ENCODE results near the gene CSTPP1. TPM values are rescaled to one million over a fixed set of nuclear protein-coding genes. Genes with fewer than 3 reads are reported as not detected.
A peak's percentile ranks its signal among the peaks of the same experiment; 100 is the strongest.

CSTPP1 gene
- total and polyA plus RNA-seq, 2 of the 4 experiments (the other 2 are of a cell fraction): 22.0 to 35.7 TPM

GRCh38 chr11:46901156-46901555 is 35.4 kb upstream of the CSTPP1 start:
- Histone ChIP-seq H2AK9ac (replicated peaks; ENCODE audit: low read depth, low read length, poor library complexity) (no peak overlapping the region), H2AFZ (replicated peaks; ENCODE audit: low read length, poor library complexity) (no peak overlapping the region), H4K91ac (ENCODE audit: insufficient read depth, low read depth, low read length) (no peak overlapping the region), H4K8ac (ENCODE audit: low read depth in 2 of 2, low read length in 2 of 2) (no peak overlapping the region), H2AK5ac (ENCODE audit: low read depth, low read length) (no peak overlapping the region), H3K23ac (ENCODE audit: low read depth, low read length) (no peak overlapping the region), H3K9me3 (ENCODE audit: control insufficient read depth, insufficient read depth, low read length) (no peaks in the 10 kb centered on the region), H2BK15ac (ENCODE audit: low read depth, low read length) (no peak overlapping the region), H3K56ac (ENCODE audit: extremely low read depth, insufficient read depth, low read length) (no peak overlapping the region), H3K14ac (replicated peaks; ENCODE audit: low read depth, low read length) (no peak overlapping the region), H3K9ac (ENCODE audit: low read depth, low read length) (no peak overlapping the region), H2BK120ac (ENCODE audit: low read depth, low read length) (no peak overlapping the region), H4K20me1 (ENCODE audit: insufficient read depth, low read length) (no peaks in the 10 kb centered on the region), H3K18ac (ENCODE audit: low read depth, low read length) (no peak overlapping the region), H3K4me1 (ENCODE audit: control insufficient read depth, insufficient read depth, low read length) (peaks cover 3% of the 10 kb centered on the region; the same call in 1 of the 2 replicates), H3K36me3 (ENCODE audit: control insufficient read depth, insufficient read depth, low read length) (peaks cover 2% of the 10 kb centered on the region; the same call in 1 of the 2 replicates), H4K5ac (ENCODE audit: low read depth, low read length) (no peak overlapping the region), H2BK20ac (ENCODE audit: low read depth, low read length) (no peak overlapping the region), H2BK5ac (ENCODE audit: low read depth, low read length, poor library complexity, severe bottlenecking) (no peak overlapping the region), H3K4ac (ENCODE audit: low read depth, low read length) (no peak overlapping the region), H3K4me3 (ENCODE audit: insufficient read depth, low read depth, low read length) (no peak overlapping the region), H3K79me1 (ENCODE audit: low read depth in 1 of 2, low read length in 2 of 2) (no peaks in the 10 kb centered on the region), H3K9me1 (ENCODE audit: insufficient read depth, low read length) (peaks cover 9% of the 10 kb centered on the region; the same call in 1 of the 2 replicates), H3K27me3 (ENCODE audit: control insufficient read depth, insufficient read depth, low read length) (no peaks in the 10 kb centered on the region), H3K4me2 (ENCODE audit: low read depth, low read length) (no peak overlapping the region), H3K27ac (ENCODE audit: insufficient read depth, low read length) (no peak overlapping the region)
- dilution Hi-C loops (cut with HindIII; ENCODE audit: low sequenced_read_pairs, unreplicated experiment): no loop called here
- POLR2A ChIA-PET (ENCODE audit: unreplicated experiment): no interaction called here
- CTCF ChIA-PET: interaction anchor here (0.8 kb wide), 1 partner anchor 252 kb away, joined by 3 read pairs; no protein-coding TSS in a partner anchor
- DNase-seq: no peak
- no peak for ATAC-seq (ENCODE audit: low read depth)
- TF ChIP-seq SMC3 (IDR thresholded peaks at IDR 0.05; ENCODE audit: low read depth, low read length): no peak
- TF ChIP-seq CEBPB (IDR thresholded peaks at IDR 0.05; ENCODE audit: low read depth, low read length): peak; percentile 53
- no CpG with 5 or more reads among the region's 3 CpGs for WGBS, 2 experiments (ENCODE audit: extremely low coverage in 2 of 2, insufficient read length in 1 of 2)
- intact Hi-C loops (cut with micrococcal nuclease): no loop called here
- no TSS peak for BruUV-seq (replicated peaks)
- in situ Hi-C loops (cut with MboI; ENCODE audit: low sequenced_read_pairs): no loop called here
